HFFc6 (cell line): ENCODE measurements around the gene JPH2. TPM values are rescaled to one million over a fixed set of nuclear protein-coding genes. Genes with fewer than 3 reads are reported as not detected.
A peak's percentile ranks its signal among the peaks of the same experiment; 100 is the strongest.

ENCODE experiments used
- DNase-seq: peaks from one replicate; pipeline ENCODE4 v3.0.0-alpha.2; 2018
- H3K27ac Mint-ChIP-seq: 2 replicates; pipeline ENCODE4 v1.8.0; 2020; ENCODE audit warnings: mild to moderate bottlenecking, mixed read lengths
- H3K27me3 Mint-ChIP-seq: 2 replicates; pipeline ENCODE4 v1.8.0; 2021; ENCODE audit warnings: mild to moderate bottlenecking, moderate library complexity, mixed read lengths; ENCODE audit not compliant: insufficient read depth
- H3K36me3 Mint-ChIP-seq: 2 replicates; pipeline ENCODE4 v1.8.0; 2021; ENCODE audit warnings: low read depth, mixed read lengths
- H3K4me1 Mint-ChIP-seq: 2 replicates; pipeline ENCODE4 v1.8.0; 2020; ENCODE audit warnings: low read depth, mixed read lengths
- H3K4me3 Mint-ChIP-seq: 2 replicates; pipeline ENCODE4 v1.8.0; 2020; ENCODE audit warnings: mild to moderate bottlenecking, moderate library complexity, mixed read lengths
- H3K9me3 Mint-ChIP-seq: 2 replicates; pipeline ENCODE4 v1.8.0; 2020; ENCODE audit warnings: mild to moderate bottlenecking, mixed read lengths
- total RNA-seq, 6 experiments: library from RNA; stranded (reverse); fragmentation: NEBNext Ultra II Directional; extraction: Animal tissue kit (Norgen Biotek cat#: 25700); gene quantifications; 2 replicates in 1 of 6; 3 replicates in 5 of 6; pipeline ENCODE4 v1.2.3, GENCODE V29; 2021
- TF ChIP-seq, protein P1 (sequence below): fragments of 200-600 bp; sonication (generic); IDR thresholded peaks from 2 replicates; pipeline ENCODE4 v1.5.0; 2021; ENCODE audit warnings: antibody characterized with exemption, mild to moderate bottlenecking

The JPH2 gene
- total RNA-seq, 6 experiments from 2014 or later = 9.7 to 14.4 (median 13.5) TPM

DNA sequence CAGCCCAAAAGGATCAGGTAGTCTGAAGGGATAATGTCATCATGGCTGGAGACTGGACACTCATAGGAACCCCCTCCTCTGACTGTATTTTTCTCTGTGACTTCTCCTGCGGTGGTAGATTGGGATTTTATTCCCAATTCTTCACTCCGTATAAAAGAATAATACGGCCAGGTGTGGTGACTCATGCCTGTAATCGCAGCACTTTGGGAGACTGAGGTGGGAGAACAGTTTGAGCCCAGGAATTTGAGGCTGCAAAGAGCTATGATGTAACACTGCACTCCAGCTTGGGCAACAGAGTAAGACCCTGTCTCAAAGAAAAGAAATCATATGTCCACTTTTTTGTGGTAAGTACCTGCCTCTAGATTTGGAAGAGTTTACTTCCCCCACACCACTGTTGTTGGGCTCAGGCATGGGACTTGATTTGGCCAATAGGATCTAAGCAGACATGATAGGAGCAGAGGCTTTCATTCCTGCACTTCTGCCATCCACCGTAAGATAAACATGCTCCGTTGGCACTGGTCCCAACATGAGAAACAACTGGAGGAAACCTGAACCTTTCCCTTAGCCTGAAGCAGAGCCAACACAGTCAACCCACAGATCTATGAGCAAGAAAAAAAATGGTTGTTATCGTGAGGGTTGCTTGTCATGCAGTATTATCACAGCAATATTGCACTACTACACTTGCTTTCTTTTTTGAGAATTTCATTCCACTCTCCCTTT is 82.0 kb downstream of the JPH2 start:
- Mint-ChIP-seq H3K4me3 (no peak overlapping the region), H3K27ac (no peak overlapping the region), H3K27me3 (peaks cover 44% of the 10 kb centered on the region), H3K9me3 (peaks cover 23% of the 10 kb centered on the region), H3K4me1 (peaks cover 10% of the 10 kb centered on the region), H3K36me3 (peaks cover 9% of the 10 kb centered on the region; the same call in 1 of the 2 replicates)
- TF ChIP-seq, protein P1, sequence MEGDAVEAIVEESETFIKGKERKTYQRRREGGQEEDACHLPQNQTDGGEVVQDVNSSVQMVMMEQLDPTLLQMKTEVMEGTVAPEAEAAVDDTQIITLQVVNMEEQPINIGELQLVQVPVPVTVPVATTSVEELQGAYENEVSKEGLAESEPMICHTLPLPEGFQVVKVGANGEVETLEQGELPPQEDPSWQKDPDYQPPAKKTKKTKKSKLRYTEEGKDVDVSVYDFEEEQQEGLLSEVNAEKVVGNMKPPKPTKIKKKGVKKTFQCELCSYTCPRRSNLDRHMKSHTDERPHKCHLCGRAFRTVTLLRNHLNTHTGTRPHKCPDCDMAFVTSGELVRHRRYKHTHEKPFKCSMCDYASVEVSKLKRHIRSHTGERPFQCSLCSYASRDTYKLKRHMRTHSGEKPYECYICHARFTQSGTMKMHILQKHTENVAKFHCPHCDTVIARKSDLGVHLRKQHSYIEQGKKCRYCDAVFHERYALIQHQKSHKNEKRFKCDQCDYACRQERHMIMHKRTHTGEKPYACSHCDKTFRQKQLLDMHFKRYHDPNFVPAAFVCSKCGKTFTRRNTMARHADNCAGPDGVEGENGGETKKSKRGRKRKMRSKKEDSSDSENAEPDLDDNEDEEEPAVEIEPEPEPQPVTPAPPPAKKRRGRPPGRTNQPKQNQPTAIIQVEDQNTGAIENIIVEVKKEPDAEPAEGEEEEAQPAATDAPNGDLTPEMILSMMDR = no peak
- peak; percentile 47 for DNase-seq

DNA sequence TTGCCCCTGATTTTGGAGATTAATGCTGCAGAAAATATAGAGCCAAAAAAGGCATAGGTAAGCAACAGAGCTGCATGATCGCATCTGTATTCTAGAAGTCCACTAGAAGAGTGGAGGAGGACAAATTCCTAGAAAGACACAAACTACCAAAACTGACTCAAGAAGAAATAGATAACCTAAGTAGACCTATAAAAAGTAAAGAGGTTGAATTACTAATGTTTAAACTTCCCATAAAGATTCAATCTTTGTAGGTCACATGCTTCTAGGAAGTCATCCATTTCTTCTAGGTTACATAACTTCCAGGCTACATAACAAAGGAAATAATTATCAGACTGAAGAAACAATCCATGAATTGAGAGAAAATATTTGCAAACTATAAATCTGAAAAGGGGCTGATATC is 84.4 kb downstream of the JPH2 start:
- Mint-ChIP-seq H3K27me3 (peaks cover 38% of the 10 kb centered on the region), H3K9me3 (peaks cover 16% of the 10 kb centered on the region), H3K27ac (no peak overlapping the region), H3K36me3 (peaks cover 4% of the 10 kb centered on the region; the same call in 1 of the 2 replicates), H3K4me1 (peaks cover 10% of the 10 kb centered on the region), H3K4me3 (no peak overlapping the region)
- no peak for DNase-seq
- TF ChIP-seq, protein P1 = no peak

DNA sequence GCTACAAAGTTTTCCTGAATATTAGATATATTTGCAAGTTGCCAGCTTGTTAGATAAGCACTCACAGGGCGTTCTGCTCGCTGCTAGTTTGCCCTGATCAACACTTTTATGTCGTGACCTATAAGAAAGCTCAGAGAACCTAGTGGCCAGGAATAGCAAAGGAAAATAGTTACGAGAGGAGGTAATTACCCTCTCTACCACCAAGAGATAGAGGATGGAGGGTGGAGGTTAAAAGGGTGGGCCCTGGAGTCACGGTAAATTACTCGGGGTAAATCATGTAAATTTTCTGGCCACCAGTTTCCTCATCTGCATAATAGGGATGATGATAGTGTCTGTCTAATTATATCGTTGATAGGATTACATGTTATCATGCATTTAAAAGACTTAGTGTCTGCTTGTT is 87.2 kb downstream of the JPH2 start:
- H3K4me1 Mint-ChIP-seq = peaks cover under 1% of the 10 kb centered on the region; the same call in 1 of the 2 replicates
- H3K36me3 Mint-ChIP-seq = peaks cover 4% of the 10 kb centered on the region; the same call in 1 of the 2 replicates

DNA sequence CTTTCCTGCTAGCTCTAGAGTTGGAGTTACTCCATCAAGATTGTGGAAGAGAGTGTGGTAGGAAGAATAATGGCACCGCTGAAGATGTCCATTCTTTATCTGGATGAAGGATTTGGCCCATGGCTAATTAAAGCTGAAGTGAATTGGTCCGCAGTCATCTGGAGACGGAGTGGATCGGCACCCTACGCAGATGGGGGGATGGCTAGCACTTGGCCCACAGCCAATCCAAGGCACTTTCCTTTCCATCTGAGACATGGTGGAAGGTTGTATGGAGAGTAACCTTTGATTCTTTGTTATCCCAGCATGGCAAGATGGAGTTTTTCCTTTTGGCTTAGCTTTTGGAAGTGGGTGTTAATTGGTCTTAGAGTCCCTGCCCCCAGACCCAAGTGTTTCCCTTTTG is 88.3 kb downstream of the JPH2 start:
- no peak for DNase-seq
- Mint-ChIP-seq H3K36me3 (peaks cover 4% of the 10 kb centered on the region; the same call in 1 of the 2 replicates), H3K4me1 (no peaks in the 10 kb centered on the region), H3K27ac (no peak overlapping the region), H3K27me3 (peaks cover 10% of the 10 kb centered on the region), H3K9me3 (peaks cover 11% of the 10 kb centered on the region), H3K4me3 (no peak overlapping the region)
- TF ChIP-seq, protein P1 = no peak

More for the DNA sequence above, 87.2 kb downstream of the JPH2 start:
- H3K27ac Mint-ChIP-seq = no peak overlapping the region
- H3K27me3 Mint-ChIP-seq = peaks cover 20% of the 10 kb centered on the region
- no peak for DNase-seq
- no peak overlapping the region for H3K4me3 Mint-ChIP-seq
- TF ChIP-seq, protein P1 = no peak
- peaks cover 11% of the 10 kb centered on the region for H3K9me3 Mint-ChIP-seq

DNA sequence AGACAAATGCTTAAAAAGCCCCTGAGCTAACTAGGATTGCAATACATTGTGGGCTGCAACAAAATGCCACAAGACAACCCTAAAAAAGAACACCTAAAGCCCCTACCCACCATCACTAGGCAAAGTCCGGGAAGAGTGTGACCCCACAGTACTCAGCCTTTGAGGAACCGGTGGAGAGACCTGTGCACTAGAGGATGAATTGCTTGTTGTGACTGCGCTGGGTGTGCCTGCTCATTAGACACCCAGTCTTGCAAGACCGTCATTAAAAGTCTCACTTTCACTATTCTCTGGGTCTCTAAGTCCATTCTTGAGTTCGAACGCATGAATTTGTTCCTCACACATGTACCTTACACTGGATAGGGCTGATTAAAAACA is 88.7 kb downstream of the JPH2 start:
- Mint-ChIP-seq H3K4me3 (no peak overlapping the region), H3K36me3 (peaks cover 4% of the 10 kb centered on the region; the same call in 1 of the 2 replicates), H3K27me3 (peaks cover 6% of the 10 kb centered on the region), H3K9me3 (peaks cover 7% of the 10 kb centered on the region), H3K27ac (no peak overlapping the region), H3K4me1 (no peaks in the 10 kb centered on the region)
- no peak for DNase-seq
- TF ChIP-seq, protein P1 = no peak
